Astrocyte (in vitro differentiated cells and primary cell): ENCODE measurements around the gene GSG1L.

Experiments
- EZH2 ChIP-seq: IDR thresholded peaks from 2 replicates; pipeline ENCODE4 v1.6.1; 2012; ENCODE audit warnings: mild to moderate bottlenecking, low read length, inconsistent platforms; ENCODE audit not compliant: insufficient read depth
- TF ChIP-seq, protein P1 (sequence below): IDR thresholded peaks from 2 replicates; pipeline ENCODE4 v1.5.1; 2011; ENCODE audit warnings: low read depth, mild to moderate bottlenecking, inconsistent platforms, low read length, moderate library complexity; ENCODE audit not compliant: insufficient read depth

GRCh38 chr16:27879601-27880247 lies 183.8 kb downstream of the GSG1L start:
- TF ChIP-seq, protein P1, sequence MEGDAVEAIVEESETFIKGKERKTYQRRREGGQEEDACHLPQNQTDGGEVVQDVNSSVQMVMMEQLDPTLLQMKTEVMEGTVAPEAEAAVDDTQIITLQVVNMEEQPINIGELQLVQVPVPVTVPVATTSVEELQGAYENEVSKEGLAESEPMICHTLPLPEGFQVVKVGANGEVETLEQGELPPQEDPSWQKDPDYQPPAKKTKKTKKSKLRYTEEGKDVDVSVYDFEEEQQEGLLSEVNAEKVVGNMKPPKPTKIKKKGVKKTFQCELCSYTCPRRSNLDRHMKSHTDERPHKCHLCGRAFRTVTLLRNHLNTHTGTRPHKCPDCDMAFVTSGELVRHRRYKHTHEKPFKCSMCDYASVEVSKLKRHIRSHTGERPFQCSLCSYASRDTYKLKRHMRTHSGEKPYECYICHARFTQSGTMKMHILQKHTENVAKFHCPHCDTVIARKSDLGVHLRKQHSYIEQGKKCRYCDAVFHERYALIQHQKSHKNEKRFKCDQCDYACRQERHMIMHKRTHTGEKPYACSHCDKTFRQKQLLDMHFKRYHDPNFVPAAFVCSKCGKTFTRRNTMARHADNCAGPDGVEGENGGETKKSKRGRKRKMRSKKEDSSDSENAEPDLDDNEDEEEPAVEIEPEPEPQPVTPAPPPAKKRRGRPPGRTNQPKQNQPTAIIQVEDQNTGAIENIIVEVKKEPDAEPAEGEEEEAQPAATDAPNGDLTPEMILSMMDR, result no peak
- TF ChIP-seq EZH2, result no peak
